ENCODE results near the gene PCDHA11.
"Not testable (repeated sequence)": the region's sequence is repeated elsewhere in the genome, so short reads cannot be mapped to it uniquely, and the experiment has no call there.

The PCDHA11 gene

DNA sequence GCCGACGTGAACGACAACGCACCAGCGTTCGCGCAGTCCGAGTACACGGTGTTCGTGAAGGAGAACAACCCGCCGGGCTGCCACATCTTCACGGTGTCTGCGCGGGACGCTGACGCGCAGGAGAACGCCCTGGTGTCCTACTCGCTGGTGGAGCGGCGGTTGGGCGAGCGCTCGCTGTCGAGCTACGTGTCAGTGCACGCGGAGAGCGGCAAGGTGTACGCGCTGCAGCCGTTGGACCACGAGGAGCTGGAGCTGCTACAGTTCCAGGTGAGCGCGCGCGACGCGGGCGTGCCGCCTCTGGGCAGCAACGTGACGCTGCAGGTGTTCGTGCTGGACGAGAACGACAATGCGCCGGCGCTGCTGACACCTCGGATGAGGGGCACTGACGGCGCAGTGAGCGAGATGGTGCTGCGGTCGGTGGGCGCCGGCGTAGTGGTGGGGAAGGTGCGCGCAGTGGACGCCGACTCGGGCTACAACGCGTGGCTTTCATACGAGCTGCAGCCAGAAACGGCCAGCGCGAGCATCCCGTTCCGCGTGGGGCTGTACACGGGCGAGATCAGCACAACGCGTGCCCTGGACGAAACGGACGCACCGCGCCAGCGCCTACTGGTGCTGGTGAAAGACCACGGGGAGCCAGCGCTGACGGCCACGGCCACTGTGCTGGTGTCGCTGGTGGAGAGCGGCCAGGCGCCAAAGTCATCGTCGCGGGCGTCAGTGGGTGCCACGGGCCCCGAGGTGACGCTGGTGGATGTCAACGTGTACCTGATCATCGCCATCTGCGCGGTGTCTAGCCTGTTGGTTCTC lies 18.7 kb upstream of the PCDHA11 start:
- not testable (repeated sequence) for DNase-seq

- peak; percentile 20 for DNase-seq
These were observed 12.7 kb upstream of the PCDHA11 start, which contains the start of gene PCDHA10 for GRCh38 chr5:140855772-140856674. Gene PCDHA10, plus strand, starts transcription at chr5:140855897. Its CDS starts 152 bp downstream, at chr5:140856049.

GRCh38 chr5:140857177-140857986 lies 11.4 kb upstream of the PCDHA11 start:
- no peak for DNase-seq

DNA sequence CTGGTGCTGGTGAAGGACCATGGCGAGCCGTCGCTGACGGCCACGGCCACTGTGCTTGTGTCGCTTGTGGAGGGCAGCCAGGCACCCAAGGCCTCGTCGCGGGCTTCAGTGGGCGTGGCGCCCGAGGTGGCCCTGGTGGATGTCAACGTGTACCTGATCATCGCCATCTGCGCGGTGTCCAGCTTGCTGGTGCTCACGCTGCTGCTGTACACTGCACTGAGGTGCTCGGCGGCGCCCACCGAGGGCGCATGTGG lies 10.8 kb upstream of the PCDHA11 start:
- DNase-seq = no peak

DNA sequence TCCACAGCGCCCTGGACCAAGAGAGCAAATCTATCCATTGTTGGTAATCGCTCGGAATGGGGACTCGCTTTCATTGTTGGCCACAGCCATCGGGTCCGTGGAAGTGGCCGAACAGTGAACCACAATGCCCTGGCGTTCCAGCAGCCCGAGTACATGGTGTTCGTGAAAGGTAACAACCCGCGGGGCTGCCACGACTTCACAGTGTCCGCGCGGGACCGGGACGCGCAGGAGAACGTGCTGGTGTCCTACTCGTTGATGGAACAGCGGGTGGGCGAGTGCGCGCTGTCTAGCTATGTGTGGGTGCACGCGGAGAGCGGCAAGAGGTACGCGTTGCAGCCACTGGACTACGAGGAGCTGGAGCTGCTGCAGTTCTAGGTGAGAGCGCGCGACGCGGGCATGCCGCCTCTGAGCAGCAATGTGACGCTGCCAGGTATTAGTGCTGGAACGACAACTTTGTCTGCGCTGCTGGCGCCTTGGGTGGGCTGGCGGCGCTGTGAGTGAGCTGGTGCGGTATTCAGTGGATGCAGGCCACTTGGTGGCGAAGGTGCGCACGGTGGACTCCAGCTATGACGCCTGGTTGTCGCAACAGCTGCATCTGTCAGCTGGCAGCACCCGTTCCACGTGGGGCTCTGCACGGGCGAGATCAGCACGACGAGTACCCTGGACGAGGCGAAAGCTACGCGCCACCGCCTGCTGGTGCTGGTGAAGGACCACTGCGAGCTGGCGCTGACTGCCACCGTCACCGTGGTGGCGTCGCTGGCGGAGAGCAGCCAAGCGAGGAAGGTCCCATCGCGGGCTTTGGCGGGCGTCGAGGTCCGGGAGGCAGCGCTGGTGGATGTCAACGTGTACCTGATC lies 6.1 kb upstream of the PCDHA11 start:
- no peak for DNase-seq

GRCh38 chr5:140869555-140869886 lies 764 bp downstream of the PCDHA11 start:
- DNase-seq = no peak

- DNase-seq = no peak
These were observed 1.8 kb downstream of the PCDHA11 start for GRCh38 chr5:140870221-140871201.

GRCh38 chr5:140875085-140876065 lies 6.6 kb downstream of the PCDHA11 start, which contains the start of gene PCDHA12:
Gene PCDHA12, plus strand, starts transcription at chr5:140875308. Its CDS starts 165 bp downstream, at chr5:140875473.
- peak; percentile 0 for DNase-seq

DNA sequence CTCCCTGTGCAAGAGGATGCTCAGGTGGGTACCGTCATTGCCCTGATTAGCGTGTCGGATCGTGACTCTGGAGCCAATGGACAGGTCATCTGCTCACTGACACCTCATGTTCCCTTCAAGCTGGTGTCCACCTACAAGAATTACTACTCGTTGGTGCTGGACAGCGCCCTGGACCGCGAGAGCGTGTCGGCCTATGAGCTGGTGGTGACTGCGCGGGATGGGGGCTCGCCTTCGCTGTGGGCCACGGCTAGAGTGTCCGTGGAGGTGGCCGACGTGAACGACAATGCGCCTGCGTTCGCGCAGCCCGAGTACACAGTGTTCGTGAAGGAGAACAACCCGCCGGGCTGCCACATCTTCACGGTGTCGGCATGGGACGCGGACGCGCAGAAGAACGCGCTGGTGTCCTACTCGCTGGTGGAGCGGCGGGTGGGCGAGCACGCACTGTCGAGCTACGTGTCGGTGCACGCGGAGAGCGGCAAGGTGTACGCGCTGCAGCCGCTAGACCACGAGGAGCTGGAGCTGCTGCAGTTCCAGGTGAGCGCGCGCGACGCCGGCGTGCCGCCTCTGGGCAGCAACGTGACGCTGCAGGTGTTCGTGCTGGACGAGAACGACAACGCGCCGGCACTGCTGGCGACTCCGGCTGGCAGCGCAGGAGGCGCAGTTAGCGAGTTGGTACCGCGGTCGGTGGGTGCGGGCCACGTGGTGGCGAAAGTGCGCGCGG lies 7.9 kb downstream of the PCDHA11 start:
- DNase-seq = not testable (repeated sequence)

- no peak for DNase-seq
These were observed 8.5 kb downstream of the PCDHA11 start for GRCh38 chr5:140877262-140877581.

DNA sequence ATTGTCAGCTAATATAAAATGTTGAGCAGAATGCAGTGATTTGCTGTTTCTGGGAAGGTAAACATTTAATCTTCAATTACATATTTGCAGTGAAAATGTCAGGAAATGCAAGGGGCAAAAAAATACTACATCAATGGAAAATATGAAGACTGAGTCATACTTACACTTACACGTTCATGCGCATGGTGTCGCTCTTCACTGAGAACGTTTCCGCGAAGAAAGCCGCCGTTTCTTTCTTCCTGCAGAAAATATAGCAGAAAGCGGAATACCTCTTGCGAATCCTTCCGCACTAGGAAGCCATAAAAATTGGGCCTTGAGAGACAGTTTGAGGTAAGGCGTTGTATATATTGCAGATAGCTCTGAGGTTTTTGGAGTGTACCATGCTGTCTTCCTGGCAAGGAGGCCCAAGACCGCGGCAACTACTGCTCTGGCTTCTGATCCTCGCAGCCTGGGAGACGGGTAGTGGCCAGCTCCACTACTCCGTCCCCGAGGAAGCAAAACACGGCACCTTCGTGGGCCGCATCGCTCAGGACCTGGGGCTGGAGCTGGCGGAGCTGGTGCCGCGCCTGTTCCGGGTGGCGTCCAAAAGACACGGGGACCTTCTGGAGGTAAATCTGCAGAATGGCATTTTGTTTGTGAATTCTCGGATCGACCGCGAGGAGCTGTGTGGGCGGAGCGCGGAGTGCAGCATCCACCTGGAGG lies 13.3 kb downstream of the PCDHA11 start, which contains the start of gene PCDHA13:
Gene PCDHA13 (plus strand): TSS at position 236 of the 702 bp plus-strand sequence. CDS start 145 bp downstream, at position 381.
- DNase-seq = no peak

GRCh38 chr5:140882591-140882899 lies 13.8 kb downstream of the PCDHA11 start:
- DNase-seq = peak; percentile 3

DNA sequence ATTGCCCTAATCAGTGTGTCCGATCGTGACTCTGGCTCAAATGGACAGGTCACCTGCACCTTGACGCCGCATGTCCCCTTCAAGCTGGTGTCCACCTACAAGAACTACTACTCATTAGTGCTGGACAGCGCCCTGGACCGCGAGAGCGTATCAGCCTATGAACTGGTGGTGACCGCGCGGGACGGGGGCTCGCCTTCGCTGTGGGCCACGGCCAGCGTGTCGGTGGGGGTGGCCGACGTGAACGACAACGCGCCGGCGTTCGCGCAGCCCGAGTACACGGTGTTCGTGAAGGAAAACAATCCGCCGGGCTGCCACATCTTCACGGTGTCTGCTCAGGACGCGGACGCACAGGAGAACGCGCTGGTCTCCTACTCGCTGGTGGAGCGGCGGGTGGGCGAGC lies 14.6 kb downstream of the PCDHA11 start:
- DNase-seq = no peak

DNA sequence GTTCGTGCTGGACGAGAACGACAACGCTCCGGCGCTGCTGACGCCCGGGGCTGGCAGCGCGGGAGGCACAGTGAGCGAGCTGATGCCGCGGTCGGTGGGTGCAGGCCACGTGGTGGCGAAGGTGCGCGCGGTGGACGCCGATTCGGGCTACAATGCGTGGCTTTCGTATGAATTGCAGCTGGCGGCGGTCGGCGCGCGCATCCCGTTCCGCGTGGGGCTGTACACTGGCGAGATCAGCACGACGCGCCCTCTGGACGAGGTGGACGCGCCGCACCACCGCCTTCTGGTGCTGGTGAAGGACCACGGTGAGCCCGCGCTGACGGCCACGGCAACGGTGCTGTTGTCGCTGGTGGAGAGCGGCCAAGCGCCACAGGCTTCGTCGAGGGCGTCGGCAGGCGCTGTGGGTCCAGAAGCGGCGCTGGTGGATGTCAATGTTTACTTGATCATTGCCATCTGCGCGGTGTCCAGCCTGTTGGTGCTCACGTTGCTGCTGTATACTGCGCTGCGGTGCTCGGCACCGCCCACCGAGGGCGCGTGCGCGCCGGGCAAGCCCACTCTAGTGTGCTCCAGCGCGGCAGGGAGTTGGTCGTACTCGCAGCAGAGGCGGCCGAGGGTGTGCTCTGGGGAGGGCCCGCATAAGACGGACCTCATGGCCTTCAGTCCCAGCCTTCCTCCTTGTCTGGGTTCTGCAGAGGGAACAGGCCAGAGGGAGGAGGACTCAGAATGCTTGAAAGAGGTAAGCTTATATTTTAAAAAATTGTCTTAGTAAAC lies 15.4 kb downstream of the PCDHA11 start:
- DNase-seq = no peak

- DNase-seq = no peak
These were observed 47.6 kb downstream of the PCDHA11 start for GRCh38 chr5:140916325-140916724.
